CD14-positive monocyte (primary cell): ENCODE results near the gene BIN1. TPM values are rescaled to one million over a fixed set of nuclear protein-coding genes. Genes with fewer than 3 reads are reported as not detected.

Source experiments
- DNase-seq, 3 donors: peaks; one replicate each; pipeline ENCODE4 v3.0.0-alpha.2; 2011 to 2022
- H2AFZ ChIP-seq: 2 replicates; pipeline ENCODE4 v1.6.0; 2012; ENCODE audit warnings: mild to moderate bottlenecking, low read depth, low read length, inconsistent platforms; ENCODE audit not compliant: insufficient read depth, poor library complexity, severe bottlenecking
- H3K27ac ChIP-seq, 2 donors: 1 replicate in 1 of 2; 2 replicates in 1 of 2; pipeline ENCODE4 v1.5.1; 2012 to 2013; ENCODE audit warnings: low read length in 2 of 2, control low read depth in 1 of 2, inconsistent platforms in 1 of 2, low read depth in 1 of 2, mild to moderate bottlenecking in 1 of 2
- H3K27me3 ChIP-seq, 2 donors: one replicate each; pipeline versions ENCODE4 v1.6.0 to v1.6.1; 2011 to 2013; ENCODE audit warnings: low read length in 2 of 2; ENCODE audit not compliant: control insufficient read depth in 2 of 2, insufficient read depth in 2 of 2
- H3K36me3 ChIP-seq, 2 donors: replicated peaks in 1 of 2; 1 replicate in 1 of 2; 2 replicates in 1 of 2; pipeline versions ENCODE4 v1.5.1 to v1.6.1; 2012 to 2013; ENCODE audit warnings: low read length in 2 of 2, control low read depth in 1 of 2, inconsistent platforms in 1 of 2, mild to moderate bottlenecking in 1 of 2; ENCODE audit not compliant: insufficient read depth in 2 of 2, control insufficient read depth in 1 of 2
- H3K4me1 ChIP-seq, 2 donors: 1 replicate in 1 of 2; 2 replicates in 1 of 2; pipeline versions ENCODE4 v1.5.1 to v1.6.1; 2012 to 2013; ENCODE audit warnings: low read length in 2 of 2, control low read depth in 1 of 2, inconsistent platforms in 1 of 2, mild to moderate bottlenecking in 1 of 2, moderate library complexity in 1 of 2; ENCODE audit not compliant: insufficient read depth in 2 of 2, control insufficient read depth in 1 of 2
- H3K4me2 ChIP-seq: replicated peaks from 2 replicates; pipeline ENCODE3; 2012; ENCODE audit warnings: low read length, moderate library complexity, mild to moderate bottlenecking; ENCODE audit not compliant: poor library complexity, severe bottlenecking; ENCODE audit errors: extremely low read depth
- H3K4me3 ChIP-seq, 3 experiments: fragments of 200-600 bp in 1 of 3; sonication (generic) in 1 of 3; replicated peaks in 1 of 3; 1 replicate in 2 of 3; 2 replicates in 1 of 3; pipeline ENCODE4 v1.5.1; 2011 to 2013; ENCODE audit warnings: low read length in 3 of 3, mild to moderate bottlenecking in 3 of 3, control low read depth in 2 of 3, low read depth in 2 of 3, inconsistent platforms in 1 of 3, moderate library complexity in 1 of 3
- H3K79me2 ChIP-seq: 2 replicates; pipeline ENCODE4 v1.6.0; 2012; ENCODE audit warnings: mild to moderate bottlenecking, control low read depth, inconsistent platforms, low read length, moderate library complexity; ENCODE audit not compliant: insufficient read depth
- H3K9ac ChIP-seq: 2 replicates; pipeline ENCODE4 v1.6.0; 2017; ENCODE audit warnings: low read length, mild to moderate bottlenecking; ENCODE audit not compliant: insufficient read depth, poor library complexity, severe bottlenecking
- H3K9me3 ChIP-seq, 2 donors: replicated peaks in 1 of 2; 1 replicate in 1 of 2; 2 replicates in 1 of 2; pipeline versions ENCODE4 v1.5.1 to v1.6.1; 2012 to 2013; ENCODE audit warnings: low read length in 2 of 2, control low read depth in 1 of 2; ENCODE audit not compliant: control insufficient read depth in 1 of 2, insufficient read depth in 1 of 2
- H4K20me1 ChIP-seq: 2 replicates; pipeline ENCODE4 v1.6.0; 2012; ENCODE audit warnings: mild to moderate bottlenecking, low read length, control low read depth, moderate library complexity; ENCODE audit not compliant: insufficient read depth
- H3K27ac Mint-ChIP-seq, 7 donors: one replicate each; pipeline ENCODE4 v1.8.0; 2020; ENCODE audit warnings: mild to moderate bottlenecking in 7 of 7, mixed read lengths in 7 of 7, moderate library complexity in 6 of 7, inconsistent platforms in 2 of 7
- H3K27me3 Mint-ChIP-seq, 3 donors: one replicate each; pipeline ENCODE4 v1.8.0; 2021 to 2022; ENCODE audit warnings: low read depth in 3 of 3, mild to moderate bottlenecking in 3 of 3, mixed read lengths in 3 of 3, moderate library complexity in 3 of 3, inconsistent platforms in 1 of 3
- H3K36me3 Mint-ChIP-seq, 2 donors: one replicate each; pipeline ENCODE4 v1.8.0; 2020; ENCODE audit warnings: mixed read lengths in 2 of 2, inconsistent platforms in 1 of 2, mild to moderate bottlenecking in 1 of 2
- H3K4me1 Mint-ChIP-seq: one replicate; pipeline ENCODE4 v1.8.0; 2020; ENCODE audit warnings: mild to moderate bottlenecking, mixed read lengths
- H3K4me3 Mint-ChIP-seq, 2 donors: one replicate each; pipeline ENCODE4 v1.8.0; 2020; ENCODE audit warnings: mild to moderate bottlenecking in 2 of 2, mixed read lengths in 2 of 2, moderate library complexity in 1 of 2
- H3K9me3 Mint-ChIP-seq, 7 donors: one replicate each; pipeline ENCODE4 v1.8.0; 2020 to 2022; ENCODE audit warnings: mixed read lengths in 7 of 7, mild to moderate bottlenecking in 6 of 7, moderate library complexity in 6 of 7, inconsistent platforms in 2 of 7
- CTCF ChIP-seq: fragments of 200-600 bp; IDR thresholded peaks from one replicate; pipeline ENCODE4 v1.8.0; 2022; ENCODE audit warnings: antibody characterized with exemption, mild to moderate bottlenecking
- WGBS: methylation state at CpG from one replicate; pipeline ENCODE4 v1.1.5; 2013; ENCODE audit warnings: missing lambda C conversion rate; ENCODE audit not compliant: insufficient coverage; 5-methylcytosine and 5-hydroxymethylcytosine counted together
- intact Hi-C, 2 donors: fragments of 100-400 bp; cut with micrococcal nuclease; formaldehyde crosslinking; loops; one replicate each; pipeline versions ENCODE4 v1.15.0 to v1.15.1; 2023
- polyA plus RNA-seq, 3 donors: library from polyadenylated mRNA; depleted of rRNA in 1 of 3; unstranded in 2 of 3; stranded (reverse) in 1 of 3; fragments of 300-500 nt in 2 of 3; fragments of >200 nt in 1 of 3; fragmentation: Illumina TruSeq in 2 of 3; gene quantifications; 1 replicate in 2 of 3; 2 replicates in 1 of 3; pipeline ENCODE4 v1.2.3, GENCODE V29; 2012 to 2021

Gene BIN1
- polyA plus RNA-seq, 3 donors: 3.4 to 7.5 (median 4.1) TPM

- Histone ChIP-seq H2AFZ (no peak overlapping the region), H3K4me1 (peaks cover 4 to 8% of the 10 kb centered on the region in 2 donors), H3K79me2 (no peaks in the 10 kb centered on the region), H4K20me1 (no peaks in the 10 kb centered on the region), H3K4me2 (no peak overlapping the region), H3K9ac (no peak overlapping the region), H3K4me3 (no peak overlapping the region), H3K27me3 (no peaks in the 10 kb centered on the region), H3K9me3 (no peaks in the 10 kb centered on the region), H3K36me3 (no peaks in the 10 kb centered on the region), H3K27ac (no peak overlapping the region)
- Mint-ChIP-seq H3K27ac (no peak overlapping the region), H3K9me3 (no peaks in the 10 kb centered on the region), H3K27me3 (peaks cover 4 to 7% (median 5%) of the 10 kb centered on the region in 3 donors), H3K4me1 (peaks cover 14% of the 10 kb centered on the region), H3K4me3 (no peak overlapping the region), H3K36me3 (no peaks in the 10 kb centered on the region)
- no peak for TF ChIP-seq CTCF
- intact Hi-C loops: loop anchor here in 1 of 2 donors (10.0 kb wide), 1 partner anchor 219 kb away; the partner anchor contains the start of gene ERCC3
- no peak for DNase-seq
- WGBS: 98% methylated on average over 5 of the region's 6 CpGs
These were observed 31.1 kb downstream of the BIN1 start for GRCh38 chr2:127075821-127076220.

- H3K27ac ChIP-seq: no peak overlapping the region
- H4K20me1 ChIP-seq: no peaks in the 10 kb centered on the region
- intact Hi-C loops: loop anchor here in 1 of 2 donors (5.0 to 10.0 kb wide), 2 partner anchors 32 to 220 kb away; partner anchors contain the start of genes BIN1 and ERCC3
- H3K4me1 ChIP-seq: no peaks in the 10 kb centered on the region
- no peak for TF ChIP-seq CTCF
- no peaks in the 10 kb centered on the region for H3K36me3 ChIP-seq
- no peak overlapping the region for H3K4me3 Mint-ChIP-seq
- H3K27me3 ChIP-seq: no peaks in the 10 kb centered on the region
- H3K9ac ChIP-seq: no peak overlapping the region
- H3K27me3 Mint-ChIP-seq: peaks cover under 1 to 7% (median 6%) of the 10 kb centered on the region in 3 donors
- H3K27ac Mint-ChIP-seq: peak overlapping the region in 1 of 7 donors; percentile 40
- no peaks in the 10 kb centered on the region for H3K9me3 Mint-ChIP-seq
- no peaks in the 10 kb centered on the region for H3K36me3 Mint-ChIP-seq
- no peak overlapping the region for H3K4me2 ChIP-seq
- 100% methylated on average over 3 of the region's 3 CpGs for WGBS
- no peak for DNase-seq
- no peak overlapping the region for H3K4me3 ChIP-seq
- no peaks in the 10 kb centered on the region for H3K9me3 ChIP-seq
- H2AFZ ChIP-seq: no peak overlapping the region
- H3K4me1 Mint-ChIP-seq: peaks cover 7% of the 10 kb centered on the region
- H3K79me2 ChIP-seq: no peaks in the 10 kb centered on the region
These were observed 32.0 kb downstream of the BIN1 start for GRCh38 chr2:127074936-127075335.
